ENCODE data around the gene PALLD.

GRCh38 chr4:168551945-168552695, 55.3 kb downstream of the PALLD start:
- TF ChIP-seq CTCF (IDR thresholded peaks at IDR 0.05) = peak in 1 of 4 experiments; percentile 7
- TF ChIP-seq POLR2A (IDR thresholded peaks at IDR 0.05) = no peak

All from gastroesophageal sphincter (tissue), 3 donors.